Measurements from ENCODE around the gene FAM78B. TPM values are rescaled to one million over a fixed set of nuclear protein-coding genes. Genes with fewer than 3 reads are reported as not detected.

FAM78B gene
- total RNA-seq, 1 experiment from 2014 or later, result 0.15 TPM

DNA sequence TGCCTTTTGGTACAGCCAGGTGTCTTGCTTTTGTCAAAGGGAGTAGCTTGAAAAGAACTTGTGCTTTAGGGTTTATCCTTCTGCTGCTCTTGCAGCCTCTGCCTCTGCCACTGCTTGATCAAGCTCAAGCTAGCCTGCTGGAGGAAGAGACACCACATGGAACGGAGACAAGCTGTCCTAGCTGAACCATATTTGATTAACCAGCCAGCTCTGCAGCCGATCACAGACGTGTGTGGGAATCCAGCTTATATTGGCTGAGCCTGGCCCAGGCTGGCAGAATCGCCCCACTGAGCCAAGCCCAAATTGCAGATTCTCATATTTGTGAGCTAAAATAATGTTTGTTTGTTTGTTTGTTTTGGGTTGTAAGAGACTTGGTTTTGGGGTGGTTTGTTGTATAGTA lies 18.7 kb upstream of the FAM78B start:
- DNase-seq, result no peak
- H3K27me3 ChIP-seq (ENCODE audit: low read length), result no peaks in the 10 kb centered on the region
- H3K9ac ChIP-seq (ENCODE audit: low read length), result no peak overlapping the region
- H4K20me1 ChIP-seq (ENCODE audit: insufficient read depth, low read depth, low read length), result no peaks in the 10 kb centered on the region
- no peaks in the 10 kb centered on the region for H3K79me2 ChIP-seq (ENCODE audit: low read length)
- H3K27ac ChIP-seq (ENCODE audit: low read length), result no peak overlapping the region
- H3K9me3 ChIP-seq (ENCODE audit: low read length), result no peaks in the 10 kb centered on the region
- no peak overlapping the region for H2AFZ ChIP-seq (ENCODE audit: low read length)
- no peaks in the 10 kb centered on the region for H3K4me1 ChIP-seq (ENCODE audit: low read length)
- H3K36me3 ChIP-seq (ENCODE audit: insufficient read depth, low read length), result no peaks in the 10 kb centered on the region
- no peak overlapping the region for H3K4me3 ChIP-seq (ENCODE audit: low read length)
- H3K9me2 ChIP-seq (replicated peaks; ENCODE audit: insufficient read depth, low read length), result no peaks in the 10 kb centered on the region
- no peak overlapping the region for H3K4me2 ChIP-seq (ENCODE audit: low read depth, low read length, poor library complexity, severe bottlenecking)

DNA sequence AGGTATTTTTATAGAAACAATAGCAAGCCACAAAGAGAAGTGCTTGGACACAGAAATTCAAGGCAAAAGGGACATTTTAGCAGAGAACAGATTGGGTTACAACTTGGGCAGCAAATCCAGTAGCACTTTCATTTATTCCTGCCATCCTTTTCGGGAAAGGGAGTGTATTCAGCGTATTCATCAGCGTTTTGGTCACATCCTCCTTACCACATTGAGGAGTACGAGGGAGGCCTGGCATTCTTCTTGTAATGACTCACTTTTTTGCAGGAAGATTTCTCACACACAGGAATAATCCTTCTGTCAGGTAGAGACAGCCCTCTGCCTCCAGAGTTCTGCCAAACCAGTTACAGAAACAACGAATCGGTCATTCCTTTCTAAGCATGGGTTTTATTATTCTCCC lies 18.1 kb upstream of the FAM78B start:
- Histone ChIP-seq H3K9me3 (ENCODE audit: low read length) (no peaks in the 10 kb centered on the region), H3K9me2 (replicated peaks; ENCODE audit: insufficient read depth, low read length) (no peaks in the 10 kb centered on the region), H3K4me1 (ENCODE audit: low read length) (no peaks in the 10 kb centered on the region), H2AFZ (ENCODE audit: low read length) (no peak overlapping the region), H3K4me2 (ENCODE audit: low read depth, low read length, poor library complexity, severe bottlenecking) (no peak overlapping the region), H3K79me2 (ENCODE audit: low read length) (no peaks in the 10 kb centered on the region), H4K20me1 (ENCODE audit: insufficient read depth, low read depth, low read length) (no peaks in the 10 kb centered on the region), H3K9ac (ENCODE audit: low read length) (no peak overlapping the region), H3K27me3 (ENCODE audit: low read length) (no peaks in the 10 kb centered on the region), H3K4me3 (ENCODE audit: low read length) (no peak overlapping the region), H3K36me3 (ENCODE audit: insufficient read depth, low read length) (no peaks in the 10 kb centered on the region), H3K27ac (ENCODE audit: low read length) (no peak overlapping the region)
- no peak for DNase-seq

DNA sequence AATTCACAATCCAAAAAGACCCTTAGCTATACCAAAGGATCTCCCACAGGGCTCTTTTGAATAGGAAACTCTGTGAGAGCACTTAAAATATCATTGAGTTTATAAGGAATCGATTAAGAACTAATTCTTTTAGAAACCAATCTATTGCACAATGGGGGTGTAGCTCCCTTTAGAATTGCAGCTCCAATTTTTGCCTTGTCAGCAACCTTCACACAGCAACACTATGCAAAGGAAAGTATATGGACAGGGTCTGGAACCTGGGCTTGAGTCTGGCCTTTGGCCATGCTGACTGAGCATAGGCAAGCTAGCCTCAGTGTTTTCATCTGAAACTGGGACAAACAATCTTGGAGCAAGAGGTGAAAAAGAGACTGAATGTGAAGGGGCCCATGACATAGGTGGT lies 17.2 kb upstream of the FAM78B start:
- Histone ChIP-seq H3K9me2 (replicated peaks; ENCODE audit: insufficient read depth, low read length) (no peaks in the 10 kb centered on the region), H3K27ac (ENCODE audit: low read length) (no peak overlapping the region), H3K4me1 (ENCODE audit: low read length) (no peaks in the 10 kb centered on the region), H3K79me2 (ENCODE audit: low read length) (no peaks in the 10 kb centered on the region), H3K9ac (ENCODE audit: low read length) (no peak overlapping the region), H4K20me1 (ENCODE audit: insufficient read depth, low read depth, low read length) (no peaks in the 10 kb centered on the region), H3K4me3 (ENCODE audit: low read length) (no peak overlapping the region), H2AFZ (ENCODE audit: low read length) (no peak overlapping the region), H3K4me2 (ENCODE audit: low read depth, low read length, poor library complexity, severe bottlenecking) (no peak overlapping the region), H3K36me3 (ENCODE audit: insufficient read depth, low read length) (no peaks in the 10 kb centered on the region), H3K27me3 (ENCODE audit: low read length) (no peaks in the 10 kb centered on the region), H3K9me3 (ENCODE audit: low read length) (no peaks in the 10 kb centered on the region)
- DNase-seq, result no peak

- Histone ChIP-seq H3K9me3 (ENCODE audit: low read length) (no peaks in the 10 kb centered on the region), H4K20me1 (ENCODE audit: insufficient read depth, low read depth, low read length) (no peaks in the 10 kb centered on the region), H3K4me2 (ENCODE audit: low read depth, low read length, poor library complexity, severe bottlenecking) (no peak overlapping the region), H2AFZ (ENCODE audit: low read length) (no peak overlapping the region), H3K27me3 (ENCODE audit: low read length) (no peaks in the 10 kb centered on the region), H3K79me2 (ENCODE audit: low read length) (no peaks in the 10 kb centered on the region), H3K4me1 (ENCODE audit: low read length) (no peaks in the 10 kb centered on the region), H3K4me3 (ENCODE audit: low read length) (no peak overlapping the region), H3K9me2 (replicated peaks; ENCODE audit: insufficient read depth, low read length) (no peaks in the 10 kb centered on the region), H3K27ac (ENCODE audit: low read length) (no peak overlapping the region), H3K36me3 (ENCODE audit: insufficient read depth, low read length) (no peaks in the 10 kb centered on the region), H3K9ac (ENCODE audit: low read length) (no peak overlapping the region)
- no peak for DNase-seq
Measured at GRCh38 chr1:166182281-166182680, 15.5 kb upstream of the FAM78B start.

DNA sequence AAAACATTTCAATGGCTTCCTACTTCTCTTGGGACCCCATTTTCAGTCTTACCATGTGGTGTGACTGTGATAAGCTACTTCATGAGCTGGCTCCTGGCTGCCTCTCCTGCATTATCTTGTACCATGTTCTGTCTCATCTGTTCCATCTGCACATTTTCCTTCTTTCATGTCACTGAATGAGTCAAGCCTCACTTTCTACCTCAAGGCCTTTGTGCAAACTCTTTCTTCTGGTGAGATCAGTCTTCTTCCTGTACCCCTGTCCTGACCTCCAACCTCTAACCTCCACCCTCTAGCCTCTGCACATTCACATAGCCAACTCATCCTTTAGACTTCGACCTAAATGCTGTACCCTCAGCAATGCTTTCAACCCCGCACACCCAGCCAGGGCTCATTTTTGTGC lies 9.6 kb upstream of the FAM78B start:
- no peak overlapping the region for H3K9ac ChIP-seq (ENCODE audit: low read length)
- no peaks in the 10 kb centered on the region for H3K27me3 ChIP-seq (ENCODE audit: low read length)
- H4K20me1 ChIP-seq (ENCODE audit: insufficient read depth, low read depth, low read length), result no peaks in the 10 kb centered on the region
- H3K9me3 ChIP-seq (ENCODE audit: low read length), result no peaks in the 10 kb centered on the region
- H3K36me3 ChIP-seq (ENCODE audit: insufficient read depth, low read length), result no peaks in the 10 kb centered on the region
- no peaks in the 10 kb centered on the region for H3K9me2 ChIP-seq (replicated peaks; ENCODE audit: insufficient read depth, low read length)
- H3K4me3 ChIP-seq (ENCODE audit: low read length), result no peak overlapping the region
- no peak overlapping the region for H3K27ac ChIP-seq (ENCODE audit: low read length)
- no peak overlapping the region for H3K4me2 ChIP-seq (ENCODE audit: low read depth, low read length, poor library complexity, severe bottlenecking)
- DNase-seq, result no peak
- H2AFZ ChIP-seq (ENCODE audit: low read length), result no peak overlapping the region
- H3K79me2 ChIP-seq (ENCODE audit: low read length), result no peaks in the 10 kb centered on the region
- H3K4me1 ChIP-seq (ENCODE audit: low read length), result no peaks in the 10 kb centered on the region

- Histone ChIP-seq H3K9me3 (ENCODE audit: low read length) (no peaks in the 10 kb centered on the region), H3K4me1 (ENCODE audit: low read length) (no peaks in the 10 kb centered on the region), H3K27ac (ENCODE audit: low read length) (no peak overlapping the region), H3K9ac (ENCODE audit: low read length) (no peak overlapping the region), H3K27me3 (ENCODE audit: low read length) (no peaks in the 10 kb centered on the region), H3K4me3 (ENCODE audit: low read length) (no peak overlapping the region), H3K36me3 (ENCODE audit: insufficient read depth, low read length) (no peaks in the 10 kb centered on the region), H3K79me2 (ENCODE audit: low read length) (no peaks in the 10 kb centered on the region), H3K4me2 (ENCODE audit: low read depth, low read length, poor library complexity, severe bottlenecking) (no peak overlapping the region), H3K9me2 (replicated peaks; ENCODE audit: insufficient read depth, low read length) (no peaks in the 10 kb centered on the region), H4K20me1 (ENCODE audit: insufficient read depth, low read depth, low read length) (no peaks in the 10 kb centered on the region), H2AFZ (ENCODE audit: low read length) (no peak overlapping the region)
- DNase-seq, result no peak
Measured at GRCh38 chr1:166175032-166175431, 8.2 kb upstream of the FAM78B start.

- no peaks in the 10 kb centered on the region for H3K9me2 ChIP-seq (replicated peaks; ENCODE audit: insufficient read depth, low read length)
- H3K27ac ChIP-seq (ENCODE audit: low read length), result no peak overlapping the region
- no peaks in the 10 kb centered on the region for H4K20me1 ChIP-seq (ENCODE audit: insufficient read depth, low read depth, low read length)
- H3K27me3 ChIP-seq (ENCODE audit: low read length), result no peaks in the 10 kb centered on the region
- H3K4me2 ChIP-seq (ENCODE audit: low read depth, low read length, poor library complexity, severe bottlenecking), result no peak overlapping the region
- no peak overlapping the region for H3K4me3 ChIP-seq (ENCODE audit: low read length)
- no peaks in the 10 kb centered on the region for H3K4me1 ChIP-seq (ENCODE audit: low read length)
- H3K9me3 ChIP-seq (ENCODE audit: low read length), result no peaks in the 10 kb centered on the region
- no peaks in the 10 kb centered on the region for H3K79me2 ChIP-seq (ENCODE audit: low read length)
- H3K9ac ChIP-seq (ENCODE audit: low read length), result no peak overlapping the region
- DNase-seq, result no peak
- no peak overlapping the region for H2AFZ ChIP-seq (ENCODE audit: low read length)
- no peaks in the 10 kb centered on the region for H3K36me3 ChIP-seq (ENCODE audit: insufficient read depth, low read length)
Measured at GRCh38 chr1:166174108-166174507, 7.3 kb upstream of the FAM78B start.

- no peak for DNase-seq
- Histone ChIP-seq H3K4me1 (ENCODE audit: low read length) (no peaks in the 10 kb centered on the region), H3K4me3 (ENCODE audit: low read length) (no peak overlapping the region), H3K9me2 (replicated peaks; ENCODE audit: insufficient read depth, low read length) (no peaks in the 10 kb centered on the region), H3K27ac (ENCODE audit: low read length) (no peak overlapping the region), H2AFZ (ENCODE audit: low read length) (no peak overlapping the region), H3K9me3 (ENCODE audit: low read length) (no peaks in the 10 kb centered on the region), H3K79me2 (ENCODE audit: low read length) (no peaks in the 10 kb centered on the region), H4K20me1 (ENCODE audit: insufficient read depth, low read depth, low read length) (no peaks in the 10 kb centered on the region), H3K36me3 (ENCODE audit: insufficient read depth, low read length) (no peaks in the 10 kb centered on the region), H3K27me3 (ENCODE audit: low read length) (no peaks in the 10 kb centered on the region), H3K9ac (ENCODE audit: low read length) (no peak overlapping the region), H3K4me2 (ENCODE audit: low read depth, low read length, poor library complexity, severe bottlenecking) (no peak overlapping the region)
Measured at GRCh38 chr1:166172106-166172505, 5.3 kb upstream of the FAM78B start.

DNA sequence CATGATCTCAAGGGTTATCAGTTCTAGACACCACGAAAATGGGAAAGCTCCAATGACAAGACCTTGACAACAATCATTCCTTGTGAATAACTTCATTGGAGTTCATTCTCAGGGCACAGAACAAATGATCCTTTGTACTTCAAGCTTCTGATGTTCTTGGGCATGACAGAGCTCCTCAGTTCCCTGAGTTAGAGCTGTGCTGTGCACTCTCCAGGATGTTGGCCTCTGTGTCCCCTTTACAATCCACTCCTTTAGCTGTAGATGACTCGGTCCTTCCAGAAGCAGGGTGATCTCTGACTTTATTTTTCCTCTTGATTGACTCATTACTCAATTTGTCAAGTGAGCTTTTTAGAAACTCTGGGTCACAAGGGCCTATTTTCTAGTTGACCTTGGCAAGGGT lies 3.9 kb upstream of the FAM78B start:
- H3K4me2 ChIP-seq (ENCODE audit: low read depth, low read length, poor library complexity, severe bottlenecking), result no peak overlapping the region

More for the DNA sequence above, 3.9 kb upstream of the FAM78B start:
- H3K4me1 ChIP-seq (ENCODE audit: low read length), result no peaks in the 10 kb centered on the region
- no peak overlapping the region for H3K4me3 ChIP-seq (ENCODE audit: low read length)
- no peaks in the 10 kb centered on the region for H3K9me2 ChIP-seq (replicated peaks; ENCODE audit: insufficient read depth, low read length)
- H3K79me2 ChIP-seq (ENCODE audit: low read length), result no peaks in the 10 kb centered on the region
- H3K36me3 ChIP-seq (ENCODE audit: insufficient read depth, low read length), result no peaks in the 10 kb centered on the region
- H3K9ac ChIP-seq (ENCODE audit: low read length), result no peak overlapping the region
- no peak overlapping the region for H3K27ac ChIP-seq (ENCODE audit: low read length)
- no peak for DNase-seq
- no peaks in the 10 kb centered on the region for H3K9me3 ChIP-seq (ENCODE audit: low read length)
- no peaks in the 10 kb centered on the region for H4K20me1 ChIP-seq (ENCODE audit: insufficient read depth, low read depth, low read length)
- H2AFZ ChIP-seq (ENCODE audit: low read length), result no peak overlapping the region
- no peaks in the 10 kb centered on the region for H3K27me3 ChIP-seq (ENCODE audit: low read length)

Data from Karpas-422 (cell line).